HG02588 (cell line): ENCODE results near the gene CNNM2.
A peak's percentile ranks its signal among the peaks of the same experiment; 100 is the strongest.
"Not testable (repeated sequence)": the region's sequence is repeated elsewhere in the genome, so short reads cannot be mapped to it uniquely, and the experiment has no call there.

Experiments used
- ATAC-seq: cut with Tn5 transposase; IDR thresholded peaks from one replicate; pipeline ENCODE4 v1.9.1; 2021; ENCODE audit warnings: mild to moderate bottlenecking, moderate library complexity; ENCODE audit not compliant: unreplicated experiment

The CNNM2 gene

DNA sequence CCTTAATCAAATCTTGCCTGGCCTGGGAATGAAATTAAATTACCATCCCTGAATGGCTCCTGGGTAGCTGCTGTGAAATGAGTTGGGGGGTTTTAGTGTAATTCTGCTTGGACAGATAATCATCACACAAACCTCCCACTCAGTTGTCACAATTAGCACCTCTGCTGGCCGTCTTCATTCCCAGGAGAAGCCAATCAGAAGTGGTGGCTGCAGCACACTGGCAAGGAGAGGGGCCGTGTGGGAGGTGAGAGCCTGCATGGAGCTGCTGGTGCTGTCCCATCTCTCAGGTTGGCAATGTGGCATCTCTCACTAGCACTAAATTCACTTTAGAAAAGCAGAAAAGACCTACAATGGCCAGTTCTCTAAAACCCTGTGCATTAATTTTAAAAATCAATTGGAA lies 182.5 kb downstream of the CNNM2 start:
- no peak for ATAC-seq

DNA sequence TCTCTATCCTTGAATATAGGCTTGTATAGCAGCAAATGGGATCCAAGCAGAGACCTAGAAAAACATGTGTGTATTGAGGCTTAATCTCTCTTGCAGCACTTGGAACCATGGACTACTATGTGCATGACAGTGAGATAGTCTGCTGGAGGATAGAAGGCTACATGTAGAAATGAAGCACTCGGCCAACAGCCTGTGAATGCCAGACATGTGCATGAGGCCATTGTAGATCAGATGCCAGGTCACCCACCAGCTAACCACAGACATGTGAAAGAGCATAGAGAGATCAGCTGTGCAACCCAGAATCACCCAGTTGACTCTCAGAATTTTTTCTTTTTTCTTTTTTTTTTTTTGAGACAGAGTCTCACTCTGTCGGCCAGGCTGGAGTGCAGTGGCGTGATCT lies 184.1 kb downstream of the CNNM2 start:
- ATAC-seq = no peak

DNA sequence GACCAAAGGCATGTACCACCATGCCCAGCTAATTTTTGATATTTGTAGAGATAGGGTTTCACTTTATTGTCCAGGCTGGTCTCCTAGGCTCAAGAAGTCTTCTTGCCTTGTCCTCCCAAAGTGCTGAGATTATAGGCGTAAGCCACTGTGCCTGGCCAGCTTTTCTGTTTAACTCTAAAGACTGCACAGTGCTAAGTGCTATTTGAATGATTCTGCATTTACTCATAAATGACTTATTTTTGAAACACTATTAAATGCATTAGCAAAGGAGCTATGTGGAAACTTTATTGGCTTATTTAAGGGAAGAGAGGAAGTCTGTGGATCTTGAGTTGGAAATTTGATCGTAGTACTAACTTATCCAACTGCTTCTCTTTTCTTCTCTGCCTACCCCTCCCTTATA lies 185.9 kb downstream of the CNNM2 start:
- no peak for ATAC-seq

DNA sequence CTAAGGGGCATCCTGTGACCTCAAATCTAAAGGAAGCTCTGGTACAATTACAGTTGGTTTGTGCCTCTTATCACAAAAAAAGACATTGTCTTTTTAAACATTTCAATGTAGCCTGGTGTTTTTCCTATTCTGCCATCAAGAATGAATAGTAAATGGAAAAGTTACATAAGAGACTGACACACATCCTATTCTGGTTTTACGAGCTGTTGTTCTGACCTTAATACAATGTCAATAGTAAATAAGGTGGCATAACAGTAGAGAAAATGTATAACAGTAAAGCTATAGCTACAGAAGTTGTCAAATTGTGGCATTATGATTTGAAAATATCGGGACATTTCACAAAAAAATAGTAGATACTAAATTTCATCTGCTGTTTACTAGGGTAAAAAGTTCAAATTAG lies 186.6 kb downstream of the CNNM2 start:
- ATAC-seq = no peak

DNA sequence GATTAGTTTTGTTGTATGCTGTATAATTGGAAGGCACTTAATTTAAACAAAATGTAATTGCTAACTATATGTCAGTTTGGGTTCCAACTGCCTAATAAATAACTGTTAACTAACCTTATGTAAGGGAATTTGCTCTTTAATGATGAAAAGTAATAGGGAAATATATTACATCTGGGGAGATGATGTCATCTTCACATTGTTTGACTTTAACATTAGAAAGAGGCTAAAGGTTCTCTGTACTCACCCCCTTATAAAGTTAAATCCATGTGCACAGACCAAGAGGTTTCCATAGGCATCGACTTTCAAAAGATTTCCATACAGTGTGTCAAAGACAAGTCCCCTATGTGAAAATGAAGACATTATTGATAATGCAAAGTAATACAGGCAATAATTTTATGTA lies 187.4 kb downstream of the CNNM2 start:
- ATAC-seq = no peak

DNA sequence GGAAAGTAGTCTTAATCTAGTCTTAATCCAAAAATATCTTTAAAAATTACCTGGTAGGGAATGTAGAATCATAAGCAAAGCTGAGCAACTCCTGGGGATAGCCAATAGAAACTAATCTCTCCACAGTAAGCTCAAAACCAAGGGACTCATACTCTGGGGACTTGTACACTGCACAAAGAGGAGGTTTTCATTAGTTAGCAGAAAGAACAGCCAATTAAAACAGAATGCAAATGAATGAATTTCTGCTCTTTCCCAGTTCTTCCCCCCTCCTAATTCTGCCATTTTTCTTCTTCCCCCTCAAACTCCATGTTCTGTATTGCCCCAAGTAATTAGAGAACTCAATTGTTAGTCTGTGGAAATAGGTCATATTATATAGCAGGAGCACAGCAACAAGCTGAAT lies 188.4 kb downstream of the CNNM2 start:
- no peak for ATAC-seq

DNA sequence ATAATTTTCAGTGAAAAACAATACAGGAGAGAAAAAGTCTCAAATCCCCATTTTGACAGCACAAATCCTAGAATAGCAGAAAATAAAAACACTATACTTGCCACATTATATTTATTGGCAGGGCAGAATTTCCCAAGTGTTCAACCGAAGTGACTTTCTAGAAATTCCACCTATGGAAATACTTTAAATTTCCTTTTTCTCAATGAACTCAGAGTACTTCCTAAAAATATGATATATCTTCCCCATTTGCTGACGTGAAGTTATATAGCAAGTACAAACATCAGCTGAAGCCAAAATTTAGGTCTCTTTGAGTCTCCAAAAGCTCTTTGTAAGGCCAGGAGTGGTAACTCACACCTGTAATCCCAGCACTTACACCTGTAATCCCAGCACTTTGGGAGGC lies 191.7 kb downstream of the CNNM2 start:
- no peak for ATAC-seq

DNA sequence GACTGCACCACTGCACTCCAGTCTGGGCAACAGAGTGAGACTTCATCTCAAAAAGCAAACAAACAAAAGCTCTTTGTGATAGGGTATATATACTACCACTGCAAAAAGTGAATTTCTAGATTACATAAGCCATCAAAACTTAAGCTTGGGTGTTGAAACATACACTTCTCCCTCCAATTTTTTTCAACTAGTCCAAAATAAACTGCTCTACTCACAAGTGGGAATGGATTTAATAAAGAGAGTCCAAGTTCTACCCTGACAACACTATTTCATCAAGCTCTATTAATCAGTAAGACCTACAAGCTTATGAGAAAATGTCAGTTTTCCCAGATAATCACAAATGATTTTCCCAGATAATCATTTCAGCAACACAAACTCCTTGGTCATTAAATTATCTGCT lies 192.3 kb downstream of the CNNM2 start:
- no peak for ATAC-seq

DNA sequence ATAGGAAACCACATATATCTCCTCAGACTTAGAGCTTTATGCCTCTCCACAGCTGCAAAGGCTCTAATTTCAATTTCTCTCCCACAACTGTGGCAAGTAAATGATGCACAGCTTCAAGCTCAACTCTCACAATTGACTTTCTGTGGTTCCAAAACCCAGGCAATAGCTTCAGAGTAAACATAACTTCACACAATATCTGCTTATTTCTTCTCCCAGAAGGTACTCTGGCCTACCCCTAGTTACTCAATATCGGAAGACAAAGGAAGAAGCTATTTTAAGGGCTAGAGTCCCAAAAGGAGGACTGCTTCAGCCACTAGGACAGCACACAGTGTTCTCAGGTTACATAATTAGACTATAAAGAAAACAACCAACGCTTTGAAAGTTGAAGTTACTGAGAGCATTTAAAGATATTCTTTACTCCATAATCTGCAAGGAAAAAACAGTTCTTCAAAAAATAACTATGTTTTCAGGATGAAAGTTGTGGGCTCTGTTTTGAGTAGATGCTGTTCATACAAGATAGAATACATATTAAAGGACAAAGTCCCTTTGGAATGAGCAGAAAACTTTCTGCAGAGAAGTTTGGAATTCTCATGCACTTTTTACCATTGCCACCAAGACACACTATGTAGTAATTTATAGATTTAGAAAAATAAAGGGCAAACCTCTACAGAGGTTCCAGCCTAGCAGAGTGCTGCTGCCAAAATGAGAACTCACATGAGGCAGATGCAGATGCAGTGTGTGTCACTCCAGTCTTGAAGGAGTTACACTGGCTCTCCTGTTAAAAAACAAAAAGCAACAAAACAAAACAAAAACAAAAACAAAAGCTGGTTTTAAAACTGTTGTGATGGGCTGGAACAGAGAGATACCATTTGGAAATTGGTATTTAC lies 193.2 kb downstream of the CNNM2 start:
- peak; percentile 67 for ATAC-seq

DNA sequence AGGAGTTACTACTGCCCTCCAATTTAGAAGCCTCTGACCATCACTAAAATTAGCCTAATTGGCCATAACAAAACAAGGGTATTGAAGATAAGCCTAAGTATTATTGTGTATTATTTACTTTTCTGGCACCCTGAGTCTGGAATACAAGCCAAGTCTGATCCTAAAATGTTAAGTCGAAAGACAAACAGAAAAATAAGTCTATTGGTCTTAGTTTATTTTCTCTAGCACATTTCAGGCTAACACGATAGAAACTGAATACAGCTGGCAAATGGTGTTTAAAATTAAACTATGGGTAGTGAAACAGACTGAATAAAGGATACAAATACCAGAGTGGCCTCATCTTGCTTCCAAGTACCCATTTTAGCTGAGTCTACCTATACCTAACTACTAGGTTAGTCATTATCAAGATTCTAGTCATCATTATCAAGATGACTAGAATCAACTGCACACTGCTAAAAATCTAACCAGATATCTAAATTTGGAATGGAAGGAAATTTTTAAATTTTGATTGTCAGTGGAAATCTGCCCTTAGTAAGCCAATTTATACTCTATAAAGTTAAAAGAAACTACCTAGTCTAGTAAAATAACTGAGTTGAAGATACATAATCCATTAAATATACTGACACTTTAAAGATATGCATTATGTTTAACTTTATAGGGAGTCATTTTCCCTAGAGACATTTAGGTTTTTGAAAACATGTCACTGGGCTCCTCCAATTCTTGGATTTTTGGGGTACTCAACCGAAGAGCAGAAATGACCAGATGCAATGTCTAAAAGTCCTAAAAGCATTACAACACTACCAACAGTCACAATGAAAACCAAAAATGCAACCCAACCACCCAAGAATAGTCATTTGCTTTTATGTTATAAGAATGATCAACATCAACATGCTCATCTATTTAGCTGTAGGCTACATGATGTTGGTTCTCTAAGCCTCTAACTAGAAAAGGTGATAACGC lies 194.1 kb downstream of the CNNM2 start:
- ATAC-seq = peak; percentile 71

DNA sequence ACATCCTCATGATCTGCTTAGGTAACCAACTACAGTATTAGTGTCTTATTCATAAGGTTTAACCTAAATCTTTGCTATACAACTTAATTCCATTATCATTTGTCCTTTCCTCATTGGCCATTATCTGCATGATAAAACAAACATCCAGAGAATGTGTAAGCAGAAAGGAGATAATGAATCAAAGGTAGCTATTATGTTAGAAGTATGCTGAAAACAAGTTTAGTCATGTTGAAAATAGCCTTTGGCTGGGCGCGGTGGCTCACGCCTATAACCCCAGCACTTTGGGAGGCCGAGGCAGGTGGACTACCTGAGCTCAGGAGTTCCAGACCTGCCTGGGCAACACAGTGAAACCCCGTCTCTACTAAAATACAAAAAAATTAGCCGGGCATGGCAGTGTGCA lies 196.8 kb downstream of the CNNM2 start:
- no peak for ATAC-seq

DNA sequence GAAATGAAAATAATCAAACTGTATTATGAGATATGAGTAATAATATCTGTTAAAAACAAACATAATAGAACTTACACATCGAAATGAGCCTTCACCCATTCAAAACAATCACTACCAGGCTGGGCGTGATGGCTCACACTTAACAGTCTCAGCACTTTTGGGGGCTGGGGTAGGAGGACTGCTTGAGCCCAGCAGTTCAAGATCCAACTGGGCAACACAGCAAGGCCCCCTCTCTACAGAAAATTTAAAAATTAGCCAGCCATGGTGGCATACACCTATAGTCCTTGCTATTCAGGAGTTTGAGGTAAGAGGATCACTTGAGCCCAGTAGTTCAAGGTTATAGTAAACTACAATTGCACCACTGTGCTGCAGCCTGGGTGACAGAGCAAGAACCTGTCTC lies 199.2 kb downstream of the CNNM2 start:
- no peak for ATAC-seq

DNA sequence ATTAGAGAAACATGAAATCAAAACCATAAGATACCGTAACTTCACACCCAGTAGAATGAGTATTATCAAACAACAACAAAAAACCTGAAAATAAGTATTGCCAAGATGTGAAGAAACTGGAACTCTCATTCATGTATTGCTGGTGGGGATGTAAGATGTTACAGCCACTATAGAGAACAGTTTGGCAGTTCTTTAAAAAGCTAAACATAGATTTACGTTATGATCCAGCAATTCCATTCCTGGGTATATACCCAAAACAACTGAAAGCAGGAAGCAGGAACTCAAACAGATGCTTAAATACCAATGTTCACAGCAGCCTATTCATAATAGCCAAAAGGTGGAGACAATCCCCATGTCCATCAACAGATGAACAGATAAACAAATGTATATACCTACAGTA lies 202.5 kb downstream of the CNNM2 start:
- no peak for ATAC-seq

DNA sequence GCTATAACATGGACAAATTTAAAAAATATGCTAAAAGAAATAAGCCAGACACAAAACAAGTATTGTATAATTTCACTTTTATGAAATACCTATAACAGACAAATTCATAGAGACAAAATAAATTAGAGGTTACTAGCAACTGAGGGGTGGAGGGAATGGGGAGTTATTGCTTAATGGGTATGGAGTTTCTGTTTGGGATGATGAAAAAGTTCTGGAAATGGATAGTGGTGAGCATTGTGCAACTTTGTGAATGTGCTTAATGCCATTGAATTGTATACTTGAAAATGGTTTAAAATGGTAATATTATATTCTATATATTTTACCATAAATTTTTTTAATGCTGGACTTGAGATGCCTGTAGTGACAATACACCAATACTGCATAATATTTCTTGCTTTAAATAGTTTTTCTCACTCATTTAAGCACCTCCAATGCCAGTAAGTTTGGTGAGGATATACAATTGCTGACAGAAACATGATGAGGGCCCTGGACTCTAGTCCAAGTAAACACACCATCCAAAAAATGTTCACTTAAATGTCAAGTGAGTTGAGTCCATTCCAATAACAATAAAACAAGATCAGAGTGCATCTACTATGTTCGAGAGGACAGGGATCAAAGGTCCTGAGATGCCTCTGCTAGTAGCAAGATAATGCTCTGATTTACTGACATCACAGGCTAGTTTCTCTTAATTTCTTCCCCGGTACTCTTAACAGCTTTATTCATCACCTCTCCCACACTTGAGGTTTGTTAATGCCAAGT lies 203.1 kb downstream of the CNNM2 start:
- no peak for ATAC-seq

DNA sequence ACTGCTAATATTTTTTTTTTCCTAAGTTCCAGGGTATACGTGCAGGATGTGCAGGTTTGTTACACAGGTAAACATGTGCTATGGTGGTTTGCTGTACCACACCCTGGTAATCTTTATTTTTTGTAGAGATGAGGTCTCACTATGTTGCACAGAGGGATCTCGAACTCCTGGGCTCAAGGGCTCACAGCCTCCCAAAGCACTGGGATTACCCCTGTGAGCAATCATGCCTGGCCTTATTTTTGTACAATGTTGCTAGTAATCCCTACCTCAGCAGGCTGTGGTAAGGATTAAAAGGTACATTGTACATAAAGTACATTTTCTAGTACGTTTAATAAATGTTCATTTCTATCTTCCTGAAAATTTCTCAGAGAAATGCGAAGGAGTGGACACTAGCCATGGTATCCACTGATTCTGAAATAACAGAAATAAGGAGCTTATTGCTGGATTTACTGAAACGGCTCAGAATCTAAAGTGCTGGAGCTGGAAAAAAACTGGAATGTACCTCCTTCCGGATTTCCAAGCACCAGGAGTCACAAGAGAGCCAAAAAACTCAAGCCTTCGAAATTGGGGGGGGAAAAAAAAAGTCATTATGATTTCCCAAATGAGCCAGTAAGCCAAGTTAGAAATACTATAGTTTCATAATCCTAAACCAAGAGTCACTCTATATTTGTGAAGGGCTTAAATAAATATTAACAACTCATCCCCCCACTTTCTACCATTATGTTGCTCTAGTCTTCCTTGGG lies 205.4 kb downstream of the CNNM2 start:
- ATAC-seq = no peak

DNA sequence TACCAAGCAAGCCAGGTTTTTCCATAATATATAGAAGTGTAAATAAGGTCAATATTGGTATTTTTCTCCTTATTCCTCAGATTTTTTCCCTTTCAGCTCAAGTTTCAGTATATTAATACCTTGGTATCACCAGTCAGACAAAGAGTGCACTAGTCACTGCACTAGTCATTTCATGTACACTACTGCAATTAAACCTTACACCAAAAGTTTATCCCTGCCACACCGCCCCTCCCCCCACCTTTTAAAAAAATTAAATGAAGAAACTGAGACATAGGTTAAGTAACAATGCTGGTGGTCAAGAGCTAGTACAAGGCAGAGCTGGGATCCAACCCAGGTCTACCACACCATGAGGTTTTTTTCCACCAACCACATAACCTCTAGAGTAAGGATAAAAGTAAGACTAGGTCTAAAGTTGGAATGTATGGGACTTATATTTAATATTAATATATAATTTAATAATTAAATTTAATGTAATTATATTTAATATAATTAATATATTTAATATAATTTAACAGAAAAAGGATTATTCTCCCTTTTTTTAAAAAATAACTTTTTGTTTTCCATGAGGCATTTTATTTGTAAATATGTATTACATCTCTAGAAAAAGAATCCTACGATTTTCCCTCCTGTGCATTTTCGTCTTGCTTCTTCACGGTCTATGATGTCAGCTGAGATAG lies 206.5 kb downstream of the CNNM2 start:
- no peak for ATAC-seq

DNA sequence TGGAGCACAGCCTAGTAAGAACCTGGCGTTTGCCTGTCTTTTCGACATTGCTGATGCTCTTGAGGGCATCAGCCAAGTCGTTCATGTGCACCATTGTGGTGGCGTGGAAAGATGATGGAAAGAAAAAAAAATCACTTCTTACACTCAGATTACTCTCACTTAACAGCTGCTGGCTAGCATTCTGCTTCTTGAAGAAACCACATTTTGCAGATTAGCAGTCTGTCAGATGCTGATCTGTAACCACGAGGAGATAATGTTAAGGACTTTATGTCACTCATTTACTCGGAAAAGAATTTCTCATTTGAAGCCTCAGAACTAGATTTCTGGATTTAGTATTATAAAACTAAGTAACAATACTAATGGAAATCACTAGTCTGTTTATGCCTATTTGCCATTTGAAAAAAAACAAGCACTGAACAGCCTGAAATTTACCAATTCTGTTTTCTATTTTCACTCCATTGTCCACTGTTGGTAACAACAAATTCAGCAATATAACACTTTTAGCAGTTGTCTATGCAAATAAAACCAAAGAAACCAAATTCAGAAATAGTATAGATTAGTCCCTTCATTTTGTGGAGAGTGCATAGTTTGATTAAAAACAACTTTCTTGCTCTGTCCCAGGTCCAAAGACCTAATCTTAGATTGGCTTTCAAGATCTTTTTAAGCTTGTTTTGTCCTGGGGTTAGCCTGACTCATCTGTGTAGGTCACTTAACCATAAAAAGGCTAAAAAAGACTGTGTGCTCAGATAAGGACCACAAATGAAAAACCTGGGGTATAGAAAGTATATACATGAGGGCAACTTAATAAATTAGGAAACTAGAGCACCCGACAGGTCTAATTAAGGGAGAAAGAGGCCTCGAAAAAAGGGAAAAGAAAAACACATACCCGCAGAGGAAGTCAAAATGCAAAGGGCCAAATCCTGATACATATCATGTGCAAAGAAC lies 207.5 kb downstream of the CNNM2 start:
- ATAC-seq = peak; percentile 84

DNA sequence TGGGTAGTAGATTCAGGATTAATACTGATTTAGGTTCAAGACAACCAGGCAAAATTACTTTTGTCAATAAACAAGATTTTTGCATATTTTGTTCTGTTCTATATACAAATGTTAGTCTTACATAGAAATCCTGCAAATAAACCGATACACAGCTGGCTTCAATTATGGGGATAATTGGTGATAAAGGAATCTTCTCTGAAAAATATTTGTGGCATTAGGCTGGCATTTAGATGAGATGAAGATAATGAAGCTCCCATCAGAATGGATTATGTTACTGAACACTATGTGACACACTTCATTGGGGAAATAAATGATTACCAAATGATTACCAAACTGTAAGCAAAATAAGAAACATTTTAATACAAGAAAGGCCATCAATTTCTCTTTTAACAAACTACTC lies 209.1 kb downstream of the CNNM2 start:
- ATAC-seq = no peak

DNA sequence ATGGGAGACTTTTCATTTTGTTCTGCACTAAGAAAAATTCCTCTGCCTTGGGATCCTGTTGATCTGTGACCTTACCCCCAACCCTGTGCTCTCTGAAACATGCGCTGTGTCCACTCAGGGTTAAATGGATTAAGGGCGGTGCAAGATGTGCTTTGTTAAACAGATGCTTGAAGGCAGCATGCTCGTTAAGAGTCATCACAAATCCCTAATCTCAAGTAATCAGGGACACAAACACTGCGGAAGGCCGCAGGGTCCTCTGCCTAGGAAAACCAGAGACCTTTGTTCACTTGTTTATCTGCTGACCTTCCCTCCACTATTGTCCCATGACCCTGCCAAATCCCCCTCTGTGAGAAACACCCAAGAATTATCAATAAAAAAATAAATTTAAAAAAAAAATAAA lies 212.1 kb downstream of the CNNM2 start:
- ATAC-seq = not testable (repeated sequence)
